ENCODE data around the gene CADM2. TPM values are rescaled to one million over a fixed set of nuclear protein-coding genes. Genes with fewer than 3 reads are reported as not detected.

CADM2 gene
- total RNA-seq, 1 experiment from 2014 or later, result 10.9 TPM

DNA sequence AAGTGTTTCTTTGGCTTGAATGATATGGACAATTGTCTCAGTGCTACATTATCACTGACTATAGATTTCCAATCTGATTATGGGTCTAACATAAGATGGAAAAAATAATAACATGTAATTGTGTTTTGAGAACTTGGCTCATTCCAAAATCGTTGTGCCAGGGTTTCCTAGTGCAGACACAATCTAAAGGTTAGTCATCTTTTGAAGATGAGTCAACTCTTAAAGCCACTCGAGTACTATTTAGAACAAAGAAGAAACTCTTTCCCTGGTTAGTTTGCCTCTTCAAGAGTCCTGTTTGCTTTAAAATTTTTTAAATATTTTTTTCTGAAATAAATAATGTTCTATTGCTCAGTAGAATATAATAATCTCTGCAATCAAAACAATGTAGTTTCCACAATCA is 301.0 kb downstream of the CADM2 start:
- no peak overlapping the region for H2AFZ ChIP-seq (ENCODE audit: low read length)
- WGBS (ENCODE audit: extremely low coverage, insufficient read length, low lambda C conversion rate), result no CpG with 5 or more reads among the region's 2 CpGs
- H2BK20ac ChIP-seq (ENCODE audit: low read depth, low read length, poor library complexity, severe bottlenecking), result no peak overlapping the region
- no peak overlapping the region for H2BK5ac ChIP-seq (ENCODE audit: insufficient read length, low read length)
- H3K18ac ChIP-seq (ENCODE audit: insufficient read length, low read depth, low read length), result no peak overlapping the region
- no peaks in the 10 kb centered on the region for H3K36me3 Mint-ChIP-seq (ENCODE audit: insufficient read depth in 1 of 3, low read depth in 3 of 3)
- no peak overlapping the region for H3K27ac Mint-ChIP-seq
- H2BK12ac ChIP-seq (ENCODE audit: insufficient read length, low read depth, low read length), result no peak overlapping the region
- no peak overlapping the region for H3K4ac ChIP-seq (ENCODE audit: low read depth, low read length)
- H3K79me1 ChIP-seq (ENCODE audit: insufficient read depth, low read depth, low read length, poor library complexity, severe bottlenecking), result no peaks in the 10 kb centered on the region
- H3K27me3 Mint-ChIP-seq (ENCODE audit: low read depth), result no peaks in the 10 kb centered on the region
- H3K79me2 ChIP-seq (ENCODE audit: insufficient read depth, low read length), result no peaks in the 10 kb centered on the region
- no peak overlapping the region for H4K8ac ChIP-seq (replicated peaks; ENCODE audit: insufficient read length, low read depth, low read length)
- no peak overlapping the region for H4K91ac ChIP-seq (ENCODE audit: insufficient read length, low read depth, low read length)
- H3K9ac ChIP-seq (ENCODE audit: extremely low read depth, insufficient read length, low read length), result no peak overlapping the region
- H3K23me2 ChIP-seq (ENCODE audit: insufficient read length, low read depth, low read length, poor library complexity, severe bottlenecking), result no peaks in the 10 kb centered on the region
- H3K4me1 ChIP-seq (ENCODE audit: insufficient read depth, low read length), result no peaks in the 10 kb centered on the region
- H3T11ph ChIP-seq (ENCODE audit: low read length), result no peak overlapping the region
- no peak overlapping the region for H2BK15ac ChIP-seq (ENCODE audit: low read depth, low read length)
- DNase-seq, result no peak
- TF ChIP-seq, protein P1, sequence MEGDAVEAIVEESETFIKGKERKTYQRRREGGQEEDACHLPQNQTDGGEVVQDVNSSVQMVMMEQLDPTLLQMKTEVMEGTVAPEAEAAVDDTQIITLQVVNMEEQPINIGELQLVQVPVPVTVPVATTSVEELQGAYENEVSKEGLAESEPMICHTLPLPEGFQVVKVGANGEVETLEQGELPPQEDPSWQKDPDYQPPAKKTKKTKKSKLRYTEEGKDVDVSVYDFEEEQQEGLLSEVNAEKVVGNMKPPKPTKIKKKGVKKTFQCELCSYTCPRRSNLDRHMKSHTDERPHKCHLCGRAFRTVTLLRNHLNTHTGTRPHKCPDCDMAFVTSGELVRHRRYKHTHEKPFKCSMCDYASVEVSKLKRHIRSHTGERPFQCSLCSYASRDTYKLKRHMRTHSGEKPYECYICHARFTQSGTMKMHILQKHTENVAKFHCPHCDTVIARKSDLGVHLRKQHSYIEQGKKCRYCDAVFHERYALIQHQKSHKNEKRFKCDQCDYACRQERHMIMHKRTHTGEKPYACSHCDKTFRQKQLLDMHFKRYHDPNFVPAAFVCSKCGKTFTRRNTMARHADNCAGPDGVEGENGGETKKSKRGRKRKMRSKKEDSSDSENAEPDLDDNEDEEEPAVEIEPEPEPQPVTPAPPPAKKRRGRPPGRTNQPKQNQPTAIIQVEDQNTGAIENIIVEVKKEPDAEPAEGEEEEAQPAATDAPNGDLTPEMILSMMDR (conservative IDR thresholded peaks at IDR 0.05), result no peak
- no peak overlapping the region for H3K4me3 Mint-ChIP-seq
- H3K27ac ChIP-seq (ENCODE audit: insufficient read length, low read depth, low read length), result no peak overlapping the region
- H3K56ac ChIP-seq (ENCODE audit: insufficient read length, low read depth, low read length), result no peak overlapping the region
- H4K20me1 ChIP-seq (ENCODE audit: control insufficient read depth, insufficient read depth, insufficient read length), result no peaks in the 10 kb centered on the region
- no peak overlapping the region for H4K5ac ChIP-seq (ENCODE audit: insufficient read length, low read depth, low read length)
- H3K9me3 ChIP-seq (ENCODE audit: control insufficient read depth, low read depth, low read length), result no peaks in the 10 kb centered on the region
- H3K14ac ChIP-seq (ENCODE audit: insufficient read depth, low read length), result no peak overlapping the region
- no peak overlapping the region for H3K4me2 ChIP-seq (ENCODE audit: insufficient read depth, insufficient read length, low read length)
- H3K23ac ChIP-seq (ENCODE audit: insufficient read length, low read depth, low read length), result no peak overlapping the region
- H3K27me3 ChIP-seq (ENCODE audit: insufficient read depth, low read length), result no peaks in the 10 kb centered on the region
- no peak overlapping the region for H2AK5ac ChIP-seq (ENCODE audit: insufficient read length, low read length)
- no peaks in the 10 kb centered on the region for H3K9me3 Mint-ChIP-seq
- H2BK120ac ChIP-seq (ENCODE audit: low read depth, low read length, poor library complexity, severe bottlenecking), result no peak overlapping the region
- peaks cover 6 to 8% of the 10 kb centered on the region in 2 experiments; a peak in 2 of 4 replicates for H3K4me1 Mint-ChIP-seq

All from H9 (cell line).